GM23248 (cell line): ENCODE data around the gene NOL4L. TPM values are rescaled to one million over a fixed set of nuclear protein-coding genes. Genes with fewer than 3 reads are reported as not detected.

Source experiments
- DNase-seq: peaks from one replicate; pipeline ENCODE4 v3.0.0-alpha.2; 2015
- H2AFZ ChIP-seq: fragments of 200-600 bp; sonication (generic); 2 replicates; pipeline ENCODE4 v1.6.1; 2016; ENCODE audit warnings: antibody characterized with exemption
- H3F3A ChIP-seq: fragments of 200-600 bp; sonication (generic); 2 replicates; pipeline ENCODE4 v1.6.1; 2016; ENCODE audit warnings: mild to moderate bottlenecking, antibody characterized with exemption, mixed run types; ENCODE audit not compliant: insufficient read depth
- H3K27ac ChIP-seq: fragments of 200-600 bp; sonication (generic); 2 replicates; pipeline ENCODE4 v1.5.1; 2016; ENCODE audit warnings: mild to moderate bottlenecking
- H3K27me3 ChIP-seq: fragments of 200-600 bp; sonication (generic); replicated peaks from 2 replicates; pipeline ENCODE4 v1.6.1; 2016; ENCODE audit warnings: mild to moderate bottlenecking; ENCODE audit not compliant: insufficient read depth
- H3K36me3 ChIP-seq: fragments of 200-600 bp; sonication (generic); 2 replicates; pipeline ENCODE4 v1.6.1; 2016; ENCODE audit warnings: low read depth, mild to moderate bottlenecking
- H3K4me1 ChIP-seq: fragments of 200-600 bp; sonication (generic); 2 replicates; pipeline ENCODE4 v1.6.1; 2016; ENCODE audit warnings: mild to moderate bottlenecking; ENCODE audit not compliant: insufficient read depth
- H3K4me2 ChIP-seq: fragments of 200-600 bp; sonication (generic); one replicate; pipeline ENCODE4 v1.6.1; 2016; ENCODE audit warnings: mild to moderate bottlenecking; ENCODE audit not compliant: unreplicated experiment
- H3K4me3 ChIP-seq: fragments of 200-600 bp; sonication (generic); 2 replicates; pipeline ENCODE4 v1.5.1; 2016; ENCODE audit warnings: mild to moderate bottlenecking
- H3K79me2 ChIP-seq: fragments of 200-600 bp; sonication (generic); 2 replicates; pipeline ENCODE4 v1.6.1; 2016; ENCODE audit warnings: mild to moderate bottlenecking; ENCODE audit not compliant: insufficient read depth
- H3K9ac ChIP-seq: fragments of 200-600 bp; sonication (generic); 2 replicates; pipeline ENCODE4 v1.6.1; 2016; ENCODE audit warnings: mild to moderate bottlenecking
- H3K9me2 ChIP-seq: fragments of 200-600 bp; sonication (generic); 2 replicates; pipeline ENCODE4 v1.6.1; 2016; ENCODE audit warnings: mixed run types, mild to moderate bottlenecking, moderate library complexity; ENCODE audit not compliant: insufficient read depth
- H3K9me3 ChIP-seq: fragments of 200-600 bp; sonication (generic); one replicate; pipeline ENCODE4 v1.6.1; 2017; ENCODE audit warnings: low read depth
- H4K20me1 ChIP-seq: fragments of 200-600 bp; sonication (generic); 2 replicates; pipeline ENCODE4 v1.6.0; 2016; ENCODE audit not compliant: insufficient read depth
- EZH2 ChIP-seq: fragments of 200-600 bp; sonication (generic); IDR thresholded peaks from 2 replicates; pipeline ENCODE4 v1.6.1; 2018; ENCODE audit warnings: antibody characterized with exemption, mild to moderate bottlenecking; ENCODE audit not compliant: insufficient read depth, poor library complexity, severe bottlenecking
- EZH2phosphoT487 ChIP-seq: fragments of 200-600 bp; sonication (generic); IDR thresholded peaks from 2 replicates; pipeline ENCODE4 v1.6.1; 2018; ENCODE audit warnings: antibody characterized with exemption, moderate library complexity, mild to moderate bottlenecking, low read depth; ENCODE audit not compliant: insufficient read depth
- WGBS, 2 experiments: methylation state at CpG; one replicate each; pipeline ENCODE4 v1.1.6; 2015 to 2017; ENCODE audit warnings: low lambda C conversion rate in 2 of 2, low coverage in 1 of 2; ENCODE audit errors: missing lambda C conversion rate in 2 of 2; 5-methylcytosine and 5-hydroxymethylcytosine counted together
- in situ Hi-C: fragments of 300-500 bp; cut with MboI; formaldehyde crosslinking; loops from 2 replicates; pipeline ENCODE4 v1.15.0; 2020
- polyA plus RNA-seq: library from polyadenylated mRNA; unstranded; fragments of >200 nt; fragmentation: Nextera tagmentation; extraction: Ambion mirVana; gene quantifications from 2 replicates; pipeline ENCODE4 v1.2.1, GENCODE V29; 2016
- total RNA-seq: library from RNA; depleted of rRNA; stranded (reverse); fragments of >200 nt; shearing (Covaris generic); gene quantifications from 2 replicates; pipeline ENCODE4 v1.2.3, GENCODE V29; 2014

NOL4L gene
- total and polyA plus RNA-seq, 2 experiments from 2014 or later: 5.2 to 7.9 TPM

GRCh38 chr20:32509639-32510066 is 75.5 kb downstream of the NOL4L start:
- WGBS, 2 experiments: 73 to 74% methylated on average over 10 of the region's 10 CpGs
- TF ChIP-seq EZH2 (no peak), EZH2phosphoT487 (no peak)
- no peaks in the 10 kb centered on the region for H3K27me3 ChIP-seq
- H3K9me3 ChIP-seq: no peaks in the 10 kb centered on the region
- H3K9ac ChIP-seq: no peak overlapping the region
- no peaks in the 10 kb centered on the region for H3K36me3 ChIP-seq
- no peaks in the 10 kb centered on the region for H3K4me1 ChIP-seq
- no peak for DNase-seq
- H3K79me2 ChIP-seq: no peaks in the 10 kb centered on the region
- in situ Hi-C loops: loop anchor here (10.0 kb wide), 1 partner anchor 145 kb away; no protein-coding TSS in a partner anchor
- H2AFZ ChIP-seq: no peak overlapping the region
- no peaks in the 10 kb centered on the region for H3K9me2 ChIP-seq
- H3K4me2 ChIP-seq: no peak overlapping the region
- no peak overlapping the region for H3K4me3 ChIP-seq
- no peak overlapping the region for H3K27ac ChIP-seq
- H3F3A ChIP-seq: no peaks in the 10 kb centered on the region
- H4K20me1 ChIP-seq: no peaks in the 10 kb centered on the region

- no peaks in the 10 kb centered on the region for H4K20me1 ChIP-seq
- H3F3A ChIP-seq: no peaks in the 10 kb centered on the region
- H3K4me1 ChIP-seq: no peaks in the 10 kb centered on the region
- no peak overlapping the region for H3K9ac ChIP-seq
- no peaks in the 10 kb centered on the region for H3K9me3 ChIP-seq
- in situ Hi-C loops: no loop called here
- no peak for DNase-seq
- H2AFZ ChIP-seq: no peak overlapping the region
- 54 to 59% methylated on average over 3 of the region's 3 CpGs for WGBS, 2 experiments
- no peaks in the 10 kb centered on the region for H3K27me3 ChIP-seq
- TF ChIP-seq EZH2phosphoT487: no peak
- TF ChIP-seq EZH2: no peak
- H3K4me2 ChIP-seq: no peak overlapping the region
- no peaks in the 10 kb centered on the region for H3K36me3 ChIP-seq
- no peaks in the 10 kb centered on the region for H3K79me2 ChIP-seq
- no peak overlapping the region for H3K4me3 ChIP-seq
- H3K27ac ChIP-seq: no peak overlapping the region
- no peaks in the 10 kb centered on the region for H3K9me2 ChIP-seq
These were observed 76.4 kb downstream of the NOL4L start for GRCh38 chr20:32508775-32509119.

- H3K36me3 ChIP-seq: no peaks in the 10 kb centered on the region
- H3K27me3 ChIP-seq: no peaks in the 10 kb centered on the region
- H3K9me2 ChIP-seq: no peaks in the 10 kb centered on the region
- no peak overlapping the region for H3K4me2 ChIP-seq
- H3K4me1 ChIP-seq: no peaks in the 10 kb centered on the region
- no peaks in the 10 kb centered on the region for H3K9me3 ChIP-seq
- no peak overlapping the region for H3K27ac ChIP-seq
- H3F3A ChIP-seq: no peaks in the 10 kb centered on the region
- no peak overlapping the region for H3K9ac ChIP-seq
- H3K79me2 ChIP-seq: no peaks in the 10 kb centered on the region
- TF ChIP-seq EZH2 (no peak), EZH2phosphoT487 (no peak)
- H2AFZ ChIP-seq: no peak overlapping the region
- in situ Hi-C loops: no loop called here
- DNase-seq: no peak
- WGBS, 2 experiments: 85 to 86% methylated on average over 11 of the region's 11 CpGs
- H3K4me3 ChIP-seq: no peak overlapping the region
- H4K20me1 ChIP-seq: no peaks in the 10 kb centered on the region
These were observed 76.9 kb downstream of the NOL4L start for GRCh38 chr20:32507998-32508774.

- in situ Hi-C loops: no loop called here
- no peak for TF ChIP-seq EZH2
- no peak for TF ChIP-seq EZH2phosphoT487
- Histone ChIP-seq H3K36me3 (no peaks in the 10 kb centered on the region), H3K27me3 (no peaks in the 10 kb centered on the region), H4K20me1 (no peaks in the 10 kb centered on the region), H3K9me3 (no peaks in the 10 kb centered on the region), H3K4me1 (peaks cover 4% of the 10 kb centered on the region), H2AFZ (no peak overlapping the region), H3K4me3 (no peak overlapping the region), H3F3A (peaks cover 3% of the 10 kb centered on the region; the same call in 1 of the 2 replicates), H3K27ac (no peak overlapping the region), H3K79me2 (no peaks in the 10 kb centered on the region), H3K4me2 (no peak overlapping the region), H3K9ac (no peak overlapping the region), H3K9me2 (no peaks in the 10 kb centered on the region)
- 61% methylated on average over 3 of the region's 3 CpGs for WGBS, 2 experiments
- no peak for DNase-seq
These were observed 78.4 kb downstream of the NOL4L start for GRCh38 chr20:32506721-32507120.
